ENCODE results near the gene NFYC. TPM values are rescaled to one million over a fixed set of nuclear protein-coding genes. Genes with fewer than 3 reads are reported as not detected.

NFYC gene
- total RNA-seq, 4 donors from 2014 or later: 30.3 to 36.3 (median 33.3) TPM

GRCh38 chr1:40749817-40750216, 58.3 kb downstream of the NFYC start:
- TF ChIP-seq POLR2A (IDR thresholded peaks at IDR 0.05) (no peak), CTCF (IDR thresholded peaks at IDR 0.05) (no peak), EP300 (IDR thresholded peaks at IDR 0.05) (no peak)
- Histone ChIP-seq H3K27ac (no peak overlapping the region), H3K27me3 (no peaks in the 10 kb centered on the region), H3K9me3 (no peaks in the 10 kb centered on the region), H3K4me3 (no peak overlapping the region), H3K4me1 (peaks cover 0 to 9% (median 0%) of the 10 kb centered on the region in 4 donors), H3K36me3 (peaks cover 0 to 58% (median 3%) of the 10 kb centered on the region in 3 donors)
- DNase-seq (ENCODE audit: low spot score in 2 of 2): no peak
- 65 to 88% methylated on average over 3 of the region's 3 CpGs for WGBS, 2 donors

GRCh38 chr1:40750451-40750908, 59.0 kb downstream of the NFYC start:
- 85 to 92% methylated on average over 2 of the region's 2 CpGs for WGBS, 2 donors
- no peak for DNase-seq (ENCODE audit: low spot score in 2 of 2)

DNA sequence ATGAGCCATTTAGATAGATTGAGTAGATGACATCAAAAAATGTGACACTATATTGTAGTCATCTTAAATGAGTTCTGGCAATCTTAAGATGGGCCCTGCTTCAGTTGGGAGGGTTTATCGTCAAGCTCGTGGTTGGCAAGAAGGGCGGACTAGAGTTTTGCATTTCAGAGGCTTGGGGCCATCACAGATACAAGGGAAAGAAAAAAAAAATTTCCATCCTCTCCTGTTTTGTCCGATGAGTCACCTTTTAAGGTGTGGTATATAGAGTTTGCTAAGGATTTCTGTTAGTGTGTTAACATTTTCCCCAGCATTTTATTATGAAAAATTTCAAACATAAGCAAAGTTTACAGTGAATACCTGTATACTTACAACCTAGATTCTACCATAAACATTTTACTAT, 60.3 kb downstream of the NFYC start:
- Histone ChIP-seq H3K9me3 (no peaks in the 10 kb centered on the region), H3K27me3 (no peaks in the 10 kb centered on the region), H3K36me3 (peaks cover 0 to 76% (median 3%) of the 10 kb centered on the region in 3 donors), H3K4me3 (no peak overlapping the region), H3K4me1 (peaks cover 0 to 3% (median 0%) of the 10 kb centered on the region in 4 donors), H3K27ac (no peak overlapping the region)
- TF ChIP-seq POLR2A (IDR thresholded peaks at IDR 0.05) (no peak), EP300 (IDR thresholded peaks at IDR 0.05) (no peak), CTCF (IDR thresholded peaks at IDR 0.05) (no peak)
- 86 to 87% methylated on average over 4 of the region's 4 CpGs for WGBS, 2 donors
- no peak for DNase-seq (ENCODE audit: low spot score in 2 of 2)

More at GRCh38 chr1:40750451-40750908, 59.0 kb downstream of the NFYC start:
- TF ChIP-seq POLR2A (IDR thresholded peaks at IDR 0.05) (no peak), EP300 (IDR thresholded peaks at IDR 0.05) (no peak), CTCF (IDR thresholded peaks at IDR 0.05) (no peak)
- H3K4me3 ChIP-seq: no peak overlapping the region
- no peaks in the 10 kb centered on the region for H3K27me3 ChIP-seq
- peaks cover 0 to 4% (median 0%) of the 10 kb centered on the region in 4 donors for H3K4me1 ChIP-seq
- no peak overlapping the region for H3K27ac ChIP-seq
- H3K9me3 ChIP-seq: no peaks in the 10 kb centered on the region
- peaks cover 0 to 64% (median 3%) of the 10 kb centered on the region in 3 donors for H3K36me3 ChIP-seq

DNA sequence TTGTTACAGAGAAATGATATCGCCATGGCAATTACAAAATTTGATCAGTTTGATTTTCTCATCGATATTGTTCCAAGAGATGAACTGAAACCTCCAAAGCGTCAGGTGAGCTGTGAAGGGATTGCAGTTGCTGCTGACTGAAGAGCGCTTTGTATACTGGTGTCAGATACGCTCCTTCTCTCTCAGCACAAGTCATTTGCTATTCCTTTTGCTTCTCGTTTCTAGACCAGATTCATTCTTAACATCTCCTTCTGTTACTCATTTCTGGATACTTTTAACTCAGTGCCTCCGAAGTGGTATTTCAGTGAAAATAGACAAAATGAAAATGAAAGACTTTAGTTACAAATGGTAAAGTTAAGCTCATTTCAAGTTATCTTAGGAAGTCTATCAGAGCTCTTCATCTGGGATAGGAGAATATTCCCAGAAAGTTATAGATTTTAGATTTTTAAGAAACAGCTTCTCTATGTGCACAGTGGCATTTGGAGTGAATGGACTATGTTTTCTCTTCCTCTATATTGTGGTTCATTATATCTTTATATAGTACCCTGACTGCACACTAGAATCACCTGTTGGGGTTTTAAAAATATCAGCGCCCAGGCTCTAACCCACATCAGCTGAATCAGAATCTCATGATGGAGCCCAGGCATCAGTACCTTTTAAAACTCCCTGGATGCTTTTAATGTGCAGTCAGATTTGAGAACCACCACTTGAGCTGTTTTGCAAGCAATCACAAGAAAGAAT, 61.8 kb downstream of the NFYC start:
- Histone ChIP-seq H3K36me3 (peaks cover 0 to 85% (median 9%) of the 10 kb centered on the region in 3 donors), H3K27ac (no peak overlapping the region), H3K9me3 (no peaks in the 10 kb centered on the region), H3K27me3 (no peaks in the 10 kb centered on the region), H3K4me3 (no peak overlapping the region), H3K4me1 (peaks cover 0 to 3% (median 0%) of the 10 kb centered on the region in 4 donors)
- 93 to 95% methylated on average over 8 of the region's 8 CpGs for WGBS, 2 donors
- no peak for DNase-seq (ENCODE audit: low spot score in 2 of 2)
- TF ChIP-seq POLR2A (IDR thresholded peaks at IDR 0.05): no peak
- TF ChIP-seq EP300 (IDR thresholded peaks at IDR 0.05): no peak
- TF ChIP-seq CTCF (IDR thresholded peaks at IDR 0.05): no peak

DNA sequence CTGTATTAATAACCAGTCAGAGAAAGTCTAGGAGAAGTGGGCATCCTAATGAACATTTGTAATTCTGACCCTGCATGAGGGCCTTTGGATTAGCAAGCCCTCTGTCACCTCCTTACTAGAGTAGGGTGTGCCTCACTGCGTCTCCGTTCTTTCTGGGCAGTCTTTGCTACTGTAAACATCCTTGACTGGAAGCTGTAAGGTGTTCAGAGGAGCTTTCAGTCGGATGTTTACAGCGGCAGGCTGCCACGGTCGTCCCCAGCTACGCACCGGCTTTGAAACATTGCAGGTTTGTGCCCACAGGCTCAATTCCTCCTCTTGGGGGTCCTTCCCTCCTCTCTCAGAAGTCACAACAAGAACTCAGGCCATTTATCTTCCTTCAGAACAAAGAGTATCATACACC, 62.7 kb downstream of the NFYC start:
- H3K36me3 ChIP-seq: peaks cover 0 to 85% (median 15%) of the 10 kb centered on the region in 3 donors
- DNase-seq (ENCODE audit: low spot score in 2 of 2): no peak
- no peak overlapping the region for H3K4me3 ChIP-seq
- peaks cover 0 to 3% (median 0%) of the 10 kb centered on the region in 4 donors for H3K4me1 ChIP-seq
- H3K9me3 ChIP-seq: no peaks in the 10 kb centered on the region
- H3K27me3 ChIP-seq: no peaks in the 10 kb centered on the region
- WGBS, 2 donors: 91 to 92% methylated on average over 8 of the region's 8 CpGs
- H3K27ac ChIP-seq: no peak overlapping the region
- TF ChIP-seq CTCF (IDR thresholded peaks at IDR 0.05) (no peak), EP300 (IDR thresholded peaks at IDR 0.05) (no peak), POLR2A (IDR thresholded peaks at IDR 0.05) (no peak)
